ENCODE results near the gene EDNRA.

DNA sequence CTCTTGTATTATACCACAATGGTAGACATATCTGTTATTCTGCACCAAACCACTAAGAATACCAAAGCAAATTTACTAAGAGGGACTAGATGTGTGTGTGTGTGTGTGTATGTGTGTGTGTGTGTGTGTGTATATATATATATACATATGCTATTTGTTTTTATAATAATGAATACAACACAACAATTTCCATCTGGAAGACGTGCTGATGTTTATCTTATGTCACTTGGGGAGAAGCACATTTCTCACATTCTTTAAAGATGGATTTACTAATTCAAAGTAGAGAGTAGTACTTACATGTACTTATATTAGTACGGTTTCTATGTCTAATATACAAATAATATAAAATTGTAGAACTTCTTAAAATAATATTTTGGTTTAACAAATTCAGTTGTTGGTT is 52.0 kb downstream of the EDNRA start:
- TF ChIP-seq, protein P1, sequence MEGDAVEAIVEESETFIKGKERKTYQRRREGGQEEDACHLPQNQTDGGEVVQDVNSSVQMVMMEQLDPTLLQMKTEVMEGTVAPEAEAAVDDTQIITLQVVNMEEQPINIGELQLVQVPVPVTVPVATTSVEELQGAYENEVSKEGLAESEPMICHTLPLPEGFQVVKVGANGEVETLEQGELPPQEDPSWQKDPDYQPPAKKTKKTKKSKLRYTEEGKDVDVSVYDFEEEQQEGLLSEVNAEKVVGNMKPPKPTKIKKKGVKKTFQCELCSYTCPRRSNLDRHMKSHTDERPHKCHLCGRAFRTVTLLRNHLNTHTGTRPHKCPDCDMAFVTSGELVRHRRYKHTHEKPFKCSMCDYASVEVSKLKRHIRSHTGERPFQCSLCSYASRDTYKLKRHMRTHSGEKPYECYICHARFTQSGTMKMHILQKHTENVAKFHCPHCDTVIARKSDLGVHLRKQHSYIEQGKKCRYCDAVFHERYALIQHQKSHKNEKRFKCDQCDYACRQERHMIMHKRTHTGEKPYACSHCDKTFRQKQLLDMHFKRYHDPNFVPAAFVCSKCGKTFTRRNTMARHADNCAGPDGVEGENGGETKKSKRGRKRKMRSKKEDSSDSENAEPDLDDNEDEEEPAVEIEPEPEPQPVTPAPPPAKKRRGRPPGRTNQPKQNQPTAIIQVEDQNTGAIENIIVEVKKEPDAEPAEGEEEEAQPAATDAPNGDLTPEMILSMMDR (IDR thresholded peaks at IDR 0.05): no peak
- TF ChIP-seq POLR2AphosphoS5 (IDR thresholded peaks at IDR 0.05) (no peak), POLR2A (IDR thresholded peaks at IDR 0.05) (no peak), EP300 (IDR thresholded peaks at IDR 0.05) (no peak)
